Peyer's patch (tissue), 4 donors: Measurements from ENCODE around the gene FBXO47.

Source experiments
- POLR2A ChIP-seq, 2 donors: fragments of 450-650 bp; IDR thresholded peaks; one replicate each; pipeline ENCODE4 v1.5.1; 2017; ENCODE audit warnings: antibody characterized with exemption in 2 of 2, mild to moderate bottlenecking in 2 of 2, moderate library complexity in 2 of 2
- TF ChIP-seq, protein P1 (sequence below), 6 experiments: fragments of 450-650 bp in 4 of 6; fragments of 200-600 bp in 2 of 6; sonication (generic) in 1 of 6; IDR thresholded peaks; one replicate each; pipeline ENCODE4 v1.5.1; 2017 to 2019; ENCODE audit warnings: antibody characterized with exemption in 6 of 6, mild to moderate bottlenecking in 3 of 6, moderate library complexity in 1 of 6

DNA sequence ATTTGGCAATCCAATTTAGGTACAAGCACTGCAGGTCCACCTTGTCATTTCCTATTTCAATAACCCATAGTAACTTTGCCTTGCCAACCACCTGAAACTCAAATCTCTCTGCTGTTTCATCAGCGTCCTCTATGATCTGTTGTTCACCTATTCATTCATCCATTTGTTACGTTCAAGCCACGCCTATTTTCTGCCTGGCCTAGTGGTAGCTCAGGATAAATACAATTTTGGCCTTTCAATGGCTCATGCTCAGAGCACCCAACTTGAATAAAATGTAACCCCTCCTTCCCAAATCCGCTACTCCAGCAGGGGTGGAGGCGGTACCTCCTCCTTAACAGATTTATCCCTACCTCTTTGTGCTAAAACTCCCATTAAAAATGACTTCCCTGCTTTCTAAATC is 3.6 kb upstream of the FBXO47 start:
- no peak for TF ChIP-seq POLR2A (IDR thresholded peaks at IDR 0.05)
- TF ChIP-seq, protein P1, sequence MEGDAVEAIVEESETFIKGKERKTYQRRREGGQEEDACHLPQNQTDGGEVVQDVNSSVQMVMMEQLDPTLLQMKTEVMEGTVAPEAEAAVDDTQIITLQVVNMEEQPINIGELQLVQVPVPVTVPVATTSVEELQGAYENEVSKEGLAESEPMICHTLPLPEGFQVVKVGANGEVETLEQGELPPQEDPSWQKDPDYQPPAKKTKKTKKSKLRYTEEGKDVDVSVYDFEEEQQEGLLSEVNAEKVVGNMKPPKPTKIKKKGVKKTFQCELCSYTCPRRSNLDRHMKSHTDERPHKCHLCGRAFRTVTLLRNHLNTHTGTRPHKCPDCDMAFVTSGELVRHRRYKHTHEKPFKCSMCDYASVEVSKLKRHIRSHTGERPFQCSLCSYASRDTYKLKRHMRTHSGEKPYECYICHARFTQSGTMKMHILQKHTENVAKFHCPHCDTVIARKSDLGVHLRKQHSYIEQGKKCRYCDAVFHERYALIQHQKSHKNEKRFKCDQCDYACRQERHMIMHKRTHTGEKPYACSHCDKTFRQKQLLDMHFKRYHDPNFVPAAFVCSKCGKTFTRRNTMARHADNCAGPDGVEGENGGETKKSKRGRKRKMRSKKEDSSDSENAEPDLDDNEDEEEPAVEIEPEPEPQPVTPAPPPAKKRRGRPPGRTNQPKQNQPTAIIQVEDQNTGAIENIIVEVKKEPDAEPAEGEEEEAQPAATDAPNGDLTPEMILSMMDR (IDR thresholded peaks at IDR 0.05): no peak
